ENCODE data around the gene RNF180.
"Not testable (repeated sequence)": the region's sequence is repeated elsewhere in the genome, so short reads cannot be mapped to it uniquely, and the experiment has no call there.

The RNF180 gene

DNA sequence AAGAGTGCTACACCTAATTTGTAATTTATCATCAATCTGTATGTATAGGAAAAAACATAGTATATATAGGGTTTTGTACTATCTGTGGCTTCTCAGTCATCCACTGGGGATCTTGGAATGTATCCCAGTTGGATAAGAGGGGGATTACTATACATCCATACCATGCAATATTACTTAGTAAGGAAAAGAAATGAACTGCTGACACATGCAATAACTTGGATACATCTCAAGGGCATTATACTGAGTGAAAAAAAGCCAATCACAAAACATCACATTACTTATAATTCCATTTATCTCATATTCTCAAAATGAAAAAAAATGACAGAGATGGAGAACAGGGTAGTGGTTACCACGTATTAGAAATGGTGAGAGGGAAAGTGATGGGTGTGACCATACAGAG is 231.9 kb downstream of the RNF180 start:
- TF ChIP-seq FOXP2 (optimal IDR thresholded peaks at IDR 0.05; ENCODE audit: control extremely low read depth, extremely low read length, insufficient read depth) (no peak), POLR2AphosphoS5 (IDR thresholded peaks at IDR 0.05; ENCODE audit: borderline replicate concordance, low read depth, low read length) (no peak), EZH2 (IDR thresholded peaks at IDR 0.05) (no peak)
- Histone ChIP-seq H3K4me3 (no peak overlapping the region), H3K9me3 (ENCODE audit: low read depth, low read length) (no peaks in the 10 kb centered on the region), H3K9ac (ENCODE audit: insufficient read length) (no peak overlapping the region), H3K36me3 (ENCODE audit: insufficient read depth, low read length) (no peaks in the 10 kb centered on the region), H3K27ac (no peak overlapping the region)
- DNase-seq (ENCODE audit: low read depth, low spot score): no peak

DNA sequence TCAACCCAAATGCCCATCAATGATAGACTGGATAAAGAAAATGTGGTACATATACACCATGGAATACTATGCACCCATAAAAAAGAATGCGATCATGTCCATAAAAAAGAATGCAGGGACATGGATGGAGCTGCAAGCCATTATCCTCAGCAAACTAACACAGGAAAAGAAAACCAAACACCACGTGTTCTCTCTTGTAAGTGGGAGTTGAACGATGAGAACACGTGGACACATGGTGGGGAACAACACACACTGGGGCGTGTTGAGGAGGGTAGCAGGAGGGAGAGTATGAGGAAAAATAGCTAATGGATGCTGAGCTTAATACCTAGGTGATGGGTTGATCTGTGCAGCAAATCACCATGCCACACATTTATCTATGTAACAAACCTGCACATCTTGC is 233.1 kb downstream of the RNF180 start:
- not testable (repeated sequence) for H3K9me3 ChIP-seq (ENCODE audit: low read depth, low read length); H3K9ac ChIP-seq (ENCODE audit: insufficient read length); H3K27ac ChIP-seq; H3K4me3 ChIP-seq; H3K36me3 ChIP-seq (ENCODE audit: insufficient read depth, low read length); DNase-seq (ENCODE audit: low read depth, low spot score)

GRCh38 chr5:64407103-64407825 is 241.6 kb downstream of the RNF180 start:
- not testable (repeated sequence) for H3K9ac ChIP-seq (ENCODE audit: insufficient read length); H3K9me3 ChIP-seq (ENCODE audit: low read depth, low read length); H3K27ac ChIP-seq; H3K4me3 ChIP-seq; H3K36me3 ChIP-seq (ENCODE audit: insufficient read depth, low read length); DNase-seq (ENCODE audit: low read depth, low spot score)

GRCh38 chr5:64417390-64417789 is 251.7 kb downstream of the RNF180 start:
- no peak overlapping the region for H3K9ac ChIP-seq (ENCODE audit: insufficient read length)
- H3K36me3 ChIP-seq (ENCODE audit: insufficient read depth, low read length): no peaks in the 10 kb centered on the region
- DNase-seq (ENCODE audit: low read depth, low spot score): no peak
- H3K4me3 ChIP-seq: no peak overlapping the region
- H3K9me3 ChIP-seq (ENCODE audit: low read depth, low read length): no peaks in the 10 kb centered on the region
- TF ChIP-seq EZH2 (IDR thresholded peaks at IDR 0.05) (no peak), POLR2AphosphoS5 (IDR thresholded peaks at IDR 0.05; ENCODE audit: borderline replicate concordance, low read depth, low read length) (no peak), FOXP2 (optimal IDR thresholded peaks at IDR 0.05; ENCODE audit: control extremely low read depth, extremely low read length, insufficient read depth) (no peak)
- no peak overlapping the region for H3K27ac ChIP-seq

DNA sequence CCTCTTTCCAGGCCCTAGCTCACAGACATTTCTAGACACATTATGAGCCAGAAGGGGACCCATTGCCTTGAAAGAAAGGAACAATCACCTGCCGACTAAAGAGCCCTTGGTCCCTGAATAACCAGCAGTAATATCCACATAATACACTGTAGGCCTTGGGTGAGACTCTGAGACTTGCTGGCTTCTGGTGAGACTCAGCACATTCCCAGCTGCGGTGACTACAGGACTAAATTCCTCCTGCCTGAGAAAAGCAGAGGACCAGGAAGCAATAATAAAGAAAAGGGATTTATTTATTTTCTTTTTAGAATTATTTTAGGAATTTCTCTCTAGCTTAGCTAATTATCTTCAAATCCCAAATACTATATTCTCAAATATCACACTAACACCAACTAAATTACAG is 252.4 kb downstream of the RNF180 start:
- no peaks in the 10 kb centered on the region for H3K9me3 ChIP-seq (ENCODE audit: low read depth, low read length)
- TF ChIP-seq POLR2AphosphoS5 (IDR thresholded peaks at IDR 0.05; ENCODE audit: borderline replicate concordance, low read depth, low read length) (no peak), FOXP2 (optimal IDR thresholded peaks at IDR 0.05; ENCODE audit: control extremely low read depth, extremely low read length, insufficient read depth) (no peak), EZH2 (IDR thresholded peaks at IDR 0.05) (no peak)
- H3K4me3 ChIP-seq: no peak overlapping the region
- H3K27ac ChIP-seq: no peak overlapping the region
- H3K36me3 ChIP-seq (ENCODE audit: insufficient read depth, low read length): no peaks in the 10 kb centered on the region
- DNase-seq (ENCODE audit: low read depth, low spot score): no peak
- H3K9ac ChIP-seq (ENCODE audit: insufficient read length): no peak overlapping the region
